ENCODE data around the gene NR2F6. TPM values are rescaled to one million over a fixed set of nuclear protein-coding genes. Genes with fewer than 3 reads are reported as not detected.

Gene NR2F6
- total RNA-seq, 1 experiment from 2014 or later = 26.3 TPM

DNA sequence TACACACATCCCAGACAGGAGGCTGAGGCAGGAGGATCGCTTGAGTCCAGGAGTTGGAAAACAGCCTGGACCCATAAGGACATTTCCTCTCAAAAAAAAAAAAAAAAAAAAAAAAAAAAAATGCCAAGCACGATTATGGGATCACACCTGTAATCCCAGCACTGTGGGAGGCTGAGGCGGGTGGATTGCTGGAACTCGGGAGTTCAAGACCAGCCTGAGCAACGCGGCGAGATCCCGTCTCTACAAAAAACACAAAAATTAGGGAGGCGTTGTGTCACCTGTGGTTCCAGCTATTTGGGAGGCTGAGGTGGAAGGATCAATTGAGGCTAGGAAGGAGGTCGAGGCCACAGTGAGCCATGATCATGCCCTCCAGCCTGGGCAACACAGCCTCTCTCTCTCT is 20.7 kb downstream of the NR2F6 start:
- CTCF ChIA-PET = no interaction called here
- H3K4me3 ChIP-seq (ENCODE audit: low read depth, low read length, poor library complexity, severe bottlenecking) = no peak overlapping the region

DNA sequence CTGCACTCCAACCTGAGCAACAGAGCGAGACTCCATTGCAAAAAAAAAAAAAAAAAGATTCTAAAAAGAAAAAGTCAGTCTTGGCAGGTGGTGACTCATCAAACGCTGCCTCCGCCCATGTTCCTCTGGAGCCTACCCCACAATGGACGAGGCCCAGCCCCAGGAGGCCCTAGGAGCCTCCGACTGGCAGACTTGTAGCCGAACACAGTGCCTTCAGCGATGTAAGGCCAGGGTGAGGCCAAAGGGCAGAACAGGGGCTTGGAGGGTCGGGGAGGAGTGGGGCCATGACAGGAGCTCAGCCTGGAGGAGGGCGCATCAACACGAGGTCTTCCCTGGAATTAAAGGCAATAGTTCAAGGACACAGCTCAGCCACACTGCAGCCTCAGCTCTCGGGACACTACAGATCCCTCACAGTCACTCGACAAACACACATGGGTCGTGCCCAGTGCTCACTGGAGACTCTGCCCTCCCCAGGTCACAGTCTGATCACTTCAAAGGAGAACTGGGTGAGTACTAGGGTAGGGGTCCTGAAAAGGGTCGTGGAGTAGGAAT is 25.4 kb downstream of the NR2F6 start:
- BruUV-seq (replicated peaks) = no TSS peak
- no peak for TF ChIP-seq EZH2 (IDR thresholded peaks at IDR 0.05; ENCODE audit: borderline replicate concordance, low read depth, low read length, poor library complexity, severe bottlenecking)
- Histone ChIP-seq H3K36me3 (ENCODE audit: insufficient read depth, low read length, poor library complexity, severe bottlenecking) (peaks cover 17% of the 10 kb centered on the region), H3K27ac (ENCODE audit: low read depth, low read length, poor library complexity, severe bottlenecking) (no peak overlapping the region), H3K27me3 (replicated peaks; ENCODE audit: insufficient read depth, low read depth, low read length, poor library complexity) (no peaks in the 10 kb centered on the region), H3K9me3 (ENCODE audit: low read depth, low read length, poor library complexity, severe bottlenecking) (no peaks in the 10 kb centered on the region), H3K4me1 (ENCODE audit: insufficient read depth, low read length, poor library complexity, severe bottlenecking) (peaks cover 4% of the 10 kb centered on the region), H3K4me3 (ENCODE audit: low read depth, low read length, poor library complexity, severe bottlenecking) (no peak overlapping the region)
- peak; percentile 73 for DNase-seq (ENCODE audit: low spot score)
- CTCF ChIA-PET = no interaction called here
- POLR2A ChIA-PET (ENCODE audit: low non-redundant PET) = interaction anchor here (0.6 kb wide), 1 partner anchor 636 kb away, joined by 4 read pairs; no protein-coding TSS in a partner anchor
- intact Hi-C loops (cut with micrococcal nuclease; ENCODE audit: unreplicated experiment) = no loop called here

More for the DNA sequence above, 20.7 kb downstream of the NR2F6 start:
- no peak for DNase-seq (ENCODE audit: low spot score)
- POLR2A ChIA-PET (ENCODE audit: low non-redundant PET) = no interaction called here
- Histone ChIP-seq H3K27me3 (replicated peaks; ENCODE audit: insufficient read depth, low read depth, low read length, poor library complexity) (no peaks in the 10 kb centered on the region), H3K4me1 (ENCODE audit: insufficient read depth, low read length, poor library complexity, severe bottlenecking) (peaks cover 5% of the 10 kb centered on the region), H3K9me3 (ENCODE audit: low read depth, low read length, poor library complexity, severe bottlenecking) (no peaks in the 10 kb centered on the region), H3K27ac (ENCODE audit: low read depth, low read length, poor library complexity, severe bottlenecking) (no peak overlapping the region), H3K36me3 (ENCODE audit: insufficient read depth, low read length, poor library complexity, severe bottlenecking) (no peaks in the 10 kb centered on the region)
- TF ChIP-seq EZH2 (IDR thresholded peaks at IDR 0.05; ENCODE audit: borderline replicate concordance, low read depth, low read length, poor library complexity, severe bottlenecking) = no peak
- TF ChIP-seq, protein P1, sequence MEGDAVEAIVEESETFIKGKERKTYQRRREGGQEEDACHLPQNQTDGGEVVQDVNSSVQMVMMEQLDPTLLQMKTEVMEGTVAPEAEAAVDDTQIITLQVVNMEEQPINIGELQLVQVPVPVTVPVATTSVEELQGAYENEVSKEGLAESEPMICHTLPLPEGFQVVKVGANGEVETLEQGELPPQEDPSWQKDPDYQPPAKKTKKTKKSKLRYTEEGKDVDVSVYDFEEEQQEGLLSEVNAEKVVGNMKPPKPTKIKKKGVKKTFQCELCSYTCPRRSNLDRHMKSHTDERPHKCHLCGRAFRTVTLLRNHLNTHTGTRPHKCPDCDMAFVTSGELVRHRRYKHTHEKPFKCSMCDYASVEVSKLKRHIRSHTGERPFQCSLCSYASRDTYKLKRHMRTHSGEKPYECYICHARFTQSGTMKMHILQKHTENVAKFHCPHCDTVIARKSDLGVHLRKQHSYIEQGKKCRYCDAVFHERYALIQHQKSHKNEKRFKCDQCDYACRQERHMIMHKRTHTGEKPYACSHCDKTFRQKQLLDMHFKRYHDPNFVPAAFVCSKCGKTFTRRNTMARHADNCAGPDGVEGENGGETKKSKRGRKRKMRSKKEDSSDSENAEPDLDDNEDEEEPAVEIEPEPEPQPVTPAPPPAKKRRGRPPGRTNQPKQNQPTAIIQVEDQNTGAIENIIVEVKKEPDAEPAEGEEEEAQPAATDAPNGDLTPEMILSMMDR (conservative IDR thresholded peaks at IDR 0.05; ENCODE audit: low read depth, low read length) = no peak
- intact Hi-C loops (cut with micrococcal nuclease; ENCODE audit: unreplicated experiment) = no loop called here
- no TSS peak for BruUV-seq (replicated peaks)

DNA sequence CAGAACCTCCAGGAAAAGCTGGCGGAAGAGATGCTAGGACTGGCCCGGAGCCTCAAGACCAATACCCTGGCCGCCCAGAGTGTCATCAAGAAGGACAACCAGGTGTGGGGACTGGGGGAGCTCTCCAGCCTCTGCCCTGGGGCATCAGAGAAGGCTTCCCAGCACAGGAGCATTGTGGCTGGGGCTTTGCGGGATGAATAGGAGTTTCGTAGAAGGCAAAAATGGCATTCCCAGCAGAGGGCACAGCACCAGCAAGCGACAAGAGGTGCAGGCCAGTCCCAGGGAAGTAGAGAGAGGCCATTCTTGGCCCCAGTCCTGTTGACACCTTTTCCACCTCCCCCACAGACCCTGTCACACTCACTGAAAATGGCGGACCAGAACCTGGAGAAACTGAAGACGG is 26.4 kb downstream of the NR2F6 start:
- ChIA-PET CTCF (no interaction called here), POLR2A (ENCODE audit: low non-redundant PET) (no interaction called here)
- no peak overlapping the region for H3K27ac ChIP-seq (ENCODE audit: low read depth, low read length, poor library complexity, severe bottlenecking)
- no TSS peak for BruUV-seq (replicated peaks)
- no peak for DNase-seq (ENCODE audit: low spot score)
- peaks cover 13% of the 10 kb centered on the region for H3K4me1 ChIP-seq (ENCODE audit: insufficient read depth, low read length, poor library complexity, severe bottlenecking)
- TF ChIP-seq EZH2 (IDR thresholded peaks at IDR 0.05; ENCODE audit: borderline replicate concordance, low read depth, low read length, poor library complexity, severe bottlenecking) = no peak
- TF ChIP-seq, protein P1 (conservative IDR thresholded peaks at IDR 0.05; ENCODE audit: low read depth, low read length) = no peak
- intact Hi-C loops (cut with micrococcal nuclease; ENCODE audit: unreplicated experiment) = no loop called here
- peaks cover 17% of the 10 kb centered on the region for H3K36me3 ChIP-seq (ENCODE audit: insufficient read depth, low read length, poor library complexity, severe bottlenecking)
- no peaks in the 10 kb centered on the region for H3K9me3 ChIP-seq (ENCODE audit: low read depth, low read length, poor library complexity, severe bottlenecking)
- no peaks in the 10 kb centered on the region for H3K27me3 ChIP-seq (replicated peaks; ENCODE audit: insufficient read depth, low read depth, low read length, poor library complexity)
- no peak overlapping the region for H3K4me3 ChIP-seq (ENCODE audit: low read depth, low read length, poor library complexity, severe bottlenecking)
